Astrocyte (in vitro differentiated cells and primary cell): ENCODE measurements around the gene SLC9A9. TPM values are rescaled to one million over a fixed set of nuclear protein-coding genes. Genes with fewer than 3 reads are reported as not detected.
A peak's percentile ranks its signal among the peaks of the same experiment; 100 is the strongest.
"Not testable (repeated sequence)": the region's sequence is repeated elsewhere in the genome, so short reads cannot be mapped to it uniquely, and the experiment has no call there.

Experiments
- DNase-seq: peaks from one replicate; pipeline ENCODE4 v3.0.0-alpha.2; 2010; ENCODE audit warnings: low read depth
- FAIRE-seq: peaks from 2 replicates; lab custom pipeline; 2011; peaks lifted over from hg19 to GRCh38; lab: Jason Lieb, UNC
- H2AFZ ChIP-seq: 2 replicates; pipeline ENCODE4 v1.6.0; 2012; ENCODE audit warnings: low read depth, low read length, inconsistent platforms
- H3K27ac ChIP-seq: 2 replicates; pipeline ENCODE4 v1.5.1; 2011; ENCODE audit warnings: low read depth, low read length, inconsistent platforms
- H3K27me3 ChIP-seq: 2 replicates; pipeline ENCODE4 v1.6.0; 2011; ENCODE audit warnings: low read length, inconsistent platforms; ENCODE audit not compliant: insufficient read depth
- H3K36me3 ChIP-seq: 2 replicates; pipeline ENCODE4 v1.5.1; 2011; ENCODE audit warnings: low read length, inconsistent platforms; ENCODE audit not compliant: insufficient read depth
- H3K4me1 ChIP-seq: 2 replicates; pipeline ENCODE4 v1.5.1; 2011; ENCODE audit warnings: low read length, inconsistent platforms; ENCODE audit not compliant: insufficient read depth
- H3K4me2 ChIP-seq: 2 replicates; pipeline ENCODE4 v1.6.0; 2012; ENCODE audit warnings: low read length, inconsistent platforms
- H3K4me3 ChIP-seq: 2 replicates; pipeline ENCODE4 v1.5.1; 2011; ENCODE audit warnings: low read depth, mild to moderate bottlenecking, low read length, inconsistent platforms; ENCODE audit not compliant: insufficient read depth
- H3K79me2 ChIP-seq: 2 replicates; pipeline ENCODE4 v1.6.0; 2012; ENCODE audit warnings: mild to moderate bottlenecking, low read length, inconsistent platforms; ENCODE audit not compliant: insufficient read depth
- H3K9ac ChIP-seq: 2 replicates; pipeline ENCODE4 v1.6.0; 2012; ENCODE audit warnings: mild to moderate bottlenecking, low read length, inconsistent platforms
- H3K9me3 ChIP-seq: 2 replicates; pipeline ENCODE4 v1.5.1; 2012; ENCODE audit warnings: low read depth, mild to moderate bottlenecking, low read length, inconsistent platforms; ENCODE audit not compliant: insufficient read depth
- H4K20me1 ChIP-seq: 2 replicates; pipeline ENCODE4 v1.6.0; 2012; ENCODE audit warnings: low read length, inconsistent platforms; ENCODE audit not compliant: insufficient read depth
- H3K27ac Mint-ChIP-seq: one replicate; pipeline ENCODE4 v1.8.0; 2021; ENCODE audit warnings: mild to moderate bottlenecking, mixed read lengths; ENCODE audit not compliant: unreplicated experiment
- H3K27me3 Mint-ChIP-seq: one replicate; pipeline ENCODE4 v1.8.0; 2021; ENCODE audit warnings: low read depth, mixed read lengths; ENCODE audit not compliant: unreplicated experiment
- H3K36me3 Mint-ChIP-seq: one replicate; pipeline ENCODE4 v1.8.0; 2021; ENCODE audit warnings: low read depth, mixed read lengths; ENCODE audit not compliant: unreplicated experiment
- H3K4me1 Mint-ChIP-seq: one replicate; pipeline ENCODE4 v1.8.0; 2021; ENCODE audit warnings: low read depth, mixed read lengths; ENCODE audit not compliant: unreplicated experiment
- H3K4me3 Mint-ChIP-seq: one replicate; pipeline ENCODE4 v1.8.0; 2021; ENCODE audit warnings: mild to moderate bottlenecking, moderate library complexity, mixed read lengths; ENCODE audit not compliant: unreplicated experiment
- H3K9me3 Mint-ChIP-seq: one replicate; pipeline ENCODE4 v1.8.0; 2021; ENCODE audit warnings: mild to moderate bottlenecking, mixed read lengths; ENCODE audit not compliant: unreplicated experiment
- CTCF ChIP-seq: IDR thresholded peaks from 2 replicates; pipeline ENCODE4 v1.5.1; 2011; ENCODE audit warnings: low read depth, mild to moderate bottlenecking, inconsistent platforms, low read length, moderate library complexity; ENCODE audit not compliant: insufficient read depth
- EZH2 ChIP-seq: IDR thresholded peaks from 2 replicates; pipeline ENCODE4 v1.6.1; 2012; ENCODE audit warnings: mild to moderate bottlenecking, low read length, inconsistent platforms; ENCODE audit not compliant: insufficient read depth
- total RNA-seq: library from RNA; stranded (reverse); gene quantifications from 2 replicates; pipeline ENCODE4 v1.2.1, GENCODE V29; 2021

SLC9A9 gene
- total RNA-seq, 1 donor from 2014 or later = 1.5 TPM

- Histone ChIP-seq H3K4me1 (no peaks in the 10 kb centered on the region), H3K27ac (no peak overlapping the region), H3K4me3 (no peak overlapping the region), H3K27me3 (no peaks in the 10 kb centered on the region), H3K36me3 (no peaks in the 10 kb centered on the region), H3K9me3 (no peaks in the 10 kb centered on the region), H2AFZ (no peak overlapping the region), H3K79me2 (no peaks in the 10 kb centered on the region), H3K9ac (no peak overlapping the region), H4K20me1 (no peaks in the 10 kb centered on the region), H3K4me2 (no peak overlapping the region)
- H3K27me3 Mint-ChIP-seq = no peaks in the 10 kb centered on the region
- TF ChIP-seq CTCF (no peak), EZH2 (no peak)
- H3K9me3 Mint-ChIP-seq = peaks cover 3% of the 10 kb centered on the region
- no peak for DNase-seq
- no peak overlapping the region for H3K27ac Mint-ChIP-seq
- no peaks in the 10 kb centered on the region for H3K36me3 Mint-ChIP-seq
- H3K4me3 Mint-ChIP-seq = no peak overlapping the region
- no peak for FAIRE-seq
- no peaks in the 10 kb centered on the region for H3K4me1 Mint-ChIP-seq
These were observed 32.8 kb upstream of the SLC9A9 start for GRCh38 chr3:143881095-143881494.

DNA sequence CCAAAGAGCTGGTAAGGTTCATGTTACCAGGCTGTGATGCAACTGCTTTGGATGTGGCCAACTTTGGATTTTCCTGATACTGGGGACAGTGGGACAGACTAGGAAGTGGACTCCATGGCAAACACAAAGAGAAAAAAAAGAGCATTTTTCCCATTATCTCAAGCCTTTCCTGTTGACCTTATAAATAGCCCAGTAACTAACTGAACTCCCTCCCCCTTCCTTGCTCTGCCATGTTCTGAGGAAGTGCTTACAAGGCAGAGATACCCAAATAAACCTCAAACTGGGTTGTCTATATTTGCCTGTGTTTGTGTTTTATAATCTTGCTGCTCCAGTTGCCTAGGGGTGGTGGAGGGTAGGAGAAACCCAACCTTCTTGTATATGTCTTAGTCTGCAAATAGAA lies 27.3 kb upstream of the SLC9A9 start:
- Mint-ChIP-seq H3K4me3 (no peak overlapping the region), H3K27me3 (no peaks in the 10 kb centered on the region), H3K4me1 (peaks cover 3% of the 10 kb centered on the region), H3K9me3 (peaks cover 3% of the 10 kb centered on the region), H3K27ac (peak overlapping the region; percentile 6), H3K36me3 (no peaks in the 10 kb centered on the region)
- Histone ChIP-seq H3K4me2 (no peak overlapping the region), H3K9me3 (no peaks in the 10 kb centered on the region), H3K27ac (no peak overlapping the region), H3K4me1 (no peaks in the 10 kb centered on the region), H3K27me3 (no peaks in the 10 kb centered on the region), H2AFZ (no peak overlapping the region), H3K79me2 (no peaks in the 10 kb centered on the region), H3K9ac (no peak overlapping the region), H3K36me3 (no peaks in the 10 kb centered on the region), H3K4me3 (no peak overlapping the region), H4K20me1 (no peaks in the 10 kb centered on the region)
- TF ChIP-seq CTCF = no peak
- TF ChIP-seq EZH2 = no peak
- DNase-seq (no peak), FAIRE-seq (no peak)

- not testable (repeated sequence) for H3K27ac Mint-ChIP-seq, H3K36me3 Mint-ChIP-seq, H3K4me3 Mint-ChIP-seq, H3K9ac ChIP-seq, H3K27ac ChIP-seq, H3K79me2 ChIP-seq, H4K20me1 ChIP-seq, H2AFZ ChIP-seq, H3K4me1 Mint-ChIP-seq, H3K27me3 Mint-ChIP-seq, H3K36me3 ChIP-seq, H3K4me3 ChIP-seq, H3K9me3 ChIP-seq, H3K9me3 Mint-ChIP-seq, H3K4me2 ChIP-seq, H3K27me3 ChIP-seq, DNase-seq, H3K4me1 ChIP-seq, FAIRE-seq
These were observed 25.3 kb upstream of the SLC9A9 start for GRCh38 chr3:143873553-143873952.
